Loucy (cell line): ENCODE data around the gene UBL4A.

Experiments used
- H2AFZ ChIP-seq: fragments of 200-600 bp; sonication (generic); 2 replicates; pipeline ENCODE4 v1.6.0; 2016; ENCODE audit warnings: antibody characterized with exemption, mild to moderate bottlenecking, low read length, moderate library complexity
- H3F3A ChIP-seq: fragments of 200-600 bp; 2 replicates; pipeline ENCODE4 v1.6.0; 2016; ENCODE audit warnings: antibody characterized with exemption, low read depth, mild to moderate bottlenecking
- H3K27me3 ChIP-seq: fragments of 200-600 bp; sonication (generic); 2 replicates; pipeline ENCODE4 v1.6.1; 2014; ENCODE audit warnings: low read length, mild to moderate bottlenecking; ENCODE audit not compliant: insufficient read depth, poor library complexity, severe bottlenecking
- H3K36me3 ChIP-seq: fragments of 200-600 bp; sonication (generic); 2 replicates; pipeline ENCODE4 v1.6.1; 2016; ENCODE audit warnings: low read length; ENCODE audit not compliant: insufficient read depth
- H3K4me1 ChIP-seq: fragments of 200-600 bp; sonication (generic); 2 replicates; pipeline ENCODE4 v1.5.1; 2014; ENCODE audit warnings: low read length, mild to moderate bottlenecking; ENCODE audit not compliant: insufficient read depth, poor library complexity, severe bottlenecking
- H3K4me2 ChIP-seq: fragments of 200-600 bp; sonication (generic); 2 replicates; pipeline ENCODE4 v1.6.0; 2014; ENCODE audit warnings: antibody characterized with exemption, low read length, low read depth, mild to moderate bottlenecking; ENCODE audit not compliant: poor library complexity, severe bottlenecking
- H3K4me3 ChIP-seq: fragments of 200-600 bp; sonication (generic); 2 replicates; pipeline ENCODE4 v1.5.1; 2014; ENCODE audit warnings: low read length, mild to moderate bottlenecking, mixed read lengths; ENCODE audit not compliant: poor library complexity, severe bottlenecking
- H3K79me2 ChIP-seq: fragments of 200-600 bp; sonication (generic); 2 replicates; pipeline ENCODE4 v1.6.1; 2014; ENCODE audit warnings: low read length; ENCODE audit not compliant: insufficient read depth
- H3K9ac ChIP-seq: fragments of 200-600 bp; sonication (generic); 2 replicates; pipeline ENCODE4 v1.6.0; 2014; ENCODE audit warnings: mild to moderate bottlenecking, low read depth, low read length, moderate library complexity; ENCODE audit not compliant: poor library complexity, severe bottlenecking
- H3K9me2 ChIP-seq: fragments of 200-600 bp; sonication (generic); replicated peaks from 2 replicates; pipeline ENCODE4 v1.6.1; 2016; ENCODE audit warnings: low read depth, low read length, mixed read lengths
- H3K9me3 ChIP-seq: fragments of 200-600 bp; sonication (generic); 2 replicates; pipeline ENCODE4 v1.6.1; 2014; ENCODE audit warnings: mild to moderate bottlenecking, antibody characterized with exemption, low read length, low read depth; ENCODE audit not compliant: insufficient read depth
- H4K20me1 ChIP-seq: fragments of 200-600 bp; sonication (generic); 2 replicates; pipeline ENCODE4 v1.6.0; 2014; ENCODE audit warnings: antibody characterized with exemption, low read length, mild to moderate bottlenecking; ENCODE audit not compliant: insufficient read depth, poor library complexity, severe bottlenecking
- EZH2phosphoT487 ChIP-seq: fragments of 200-600 bp; IDR thresholded peaks from 2 replicates; pipeline ENCODE4 v1.6.1; 2018; ENCODE audit warnings: antibody characterized with exemption, mild to moderate bottlenecking, moderate library complexity, borderline replicate concordance
- TF ChIP-seq, protein P1 (sequence below): fragments of 200-600 bp; sonication (generic); conservative IDR thresholded peaks from 2 replicates; pipeline ENCODE4 v1.5.1; 2014; ENCODE audit warnings: mild to moderate bottlenecking, antibody characterized with exemption, low read length

The UBL4A gene

GRCh38 chrX:154515090-154515965, 28.9 kb upstream of the UBL4A start:
- Histone ChIP-seq H4K20me1 (no peaks in the 10 kb centered on the region), H2AFZ (peak overlapping the region; percentile 60; the same call in 1 of the 2 replicates), H3K4me3 (peak overlapping the region; percentile 89), H3K27me3 (no peaks in the 10 kb centered on the region), H3K9ac (peak overlapping the region; percentile 92), H3K79me2 (peaks cover 8% of the 10 kb centered on the region; the same call in 1 of the 2 replicates), H3K9me3 (no peaks in the 10 kb centered on the region), H3F3A (no peaks in the 10 kb centered on the region), H3K9me2 (no peaks in the 10 kb centered on the region), H3K36me3 (no peaks in the 10 kb centered on the region), H3K4me1 (peaks cover 10% of the 10 kb centered on the region), H3K4me2 (peak overlapping the region; percentile 87)
- TF ChIP-seq EZH2phosphoT487 = no peak
- TF ChIP-seq, protein P1, sequence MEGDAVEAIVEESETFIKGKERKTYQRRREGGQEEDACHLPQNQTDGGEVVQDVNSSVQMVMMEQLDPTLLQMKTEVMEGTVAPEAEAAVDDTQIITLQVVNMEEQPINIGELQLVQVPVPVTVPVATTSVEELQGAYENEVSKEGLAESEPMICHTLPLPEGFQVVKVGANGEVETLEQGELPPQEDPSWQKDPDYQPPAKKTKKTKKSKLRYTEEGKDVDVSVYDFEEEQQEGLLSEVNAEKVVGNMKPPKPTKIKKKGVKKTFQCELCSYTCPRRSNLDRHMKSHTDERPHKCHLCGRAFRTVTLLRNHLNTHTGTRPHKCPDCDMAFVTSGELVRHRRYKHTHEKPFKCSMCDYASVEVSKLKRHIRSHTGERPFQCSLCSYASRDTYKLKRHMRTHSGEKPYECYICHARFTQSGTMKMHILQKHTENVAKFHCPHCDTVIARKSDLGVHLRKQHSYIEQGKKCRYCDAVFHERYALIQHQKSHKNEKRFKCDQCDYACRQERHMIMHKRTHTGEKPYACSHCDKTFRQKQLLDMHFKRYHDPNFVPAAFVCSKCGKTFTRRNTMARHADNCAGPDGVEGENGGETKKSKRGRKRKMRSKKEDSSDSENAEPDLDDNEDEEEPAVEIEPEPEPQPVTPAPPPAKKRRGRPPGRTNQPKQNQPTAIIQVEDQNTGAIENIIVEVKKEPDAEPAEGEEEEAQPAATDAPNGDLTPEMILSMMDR = no peak

DNA sequence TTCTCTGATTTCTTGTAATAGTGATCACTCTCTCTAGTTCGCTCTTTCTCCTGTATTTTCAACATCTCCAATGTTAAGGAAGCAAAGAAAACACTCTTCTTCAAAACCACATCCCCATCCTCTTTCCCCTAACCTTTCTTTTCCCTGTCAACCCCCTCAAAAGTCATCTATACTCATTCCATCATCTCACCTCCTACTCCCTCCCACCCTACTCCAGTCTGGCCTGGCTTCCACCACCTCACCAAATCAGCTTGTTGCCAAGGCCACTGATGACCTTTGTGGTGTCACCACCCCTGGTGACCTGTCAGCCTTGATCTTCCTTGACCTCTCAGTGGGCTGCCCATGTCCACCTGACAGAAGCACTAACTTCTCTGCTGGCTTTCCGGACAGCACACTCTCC, 27.3 kb upstream of the UBL4A start:
- TF ChIP-seq EZH2phosphoT487 = no peak
- TF ChIP-seq, protein P1 = no peak
- Histone ChIP-seq H2AFZ (no peak overlapping the region), H3K9ac (no peak overlapping the region), H3F3A (no peaks in the 10 kb centered on the region), H3K4me1 (peaks cover 10% of the 10 kb centered on the region), H3K9me3 (no peaks in the 10 kb centered on the region), H3K4me3 (no peak overlapping the region), H3K4me2 (no peak overlapping the region), H3K9me2 (no peaks in the 10 kb centered on the region), H3K36me3 (no peaks in the 10 kb centered on the region), H3K79me2 (peaks cover 8% of the 10 kb centered on the region; the same call in 1 of the 2 replicates), H3K27me3 (no peaks in the 10 kb centered on the region), H4K20me1 (no peaks in the 10 kb centered on the region)

GRCh38 chrX:154512879-154513553, 26.6 kb upstream of the UBL4A start:
- no peaks in the 10 kb centered on the region for H4K20me1 ChIP-seq
- no peak overlapping the region for H3K9ac ChIP-seq
- H3K4me2 ChIP-seq = no peak overlapping the region
- H3F3A ChIP-seq = no peaks in the 10 kb centered on the region
- no peaks in the 10 kb centered on the region for H3K9me3 ChIP-seq
- no peak overlapping the region for H2AFZ ChIP-seq
- H3K4me3 ChIP-seq = no peak overlapping the region
- H3K79me2 ChIP-seq = peaks cover 8% of the 10 kb centered on the region; the same call in 1 of the 2 replicates
- no peaks in the 10 kb centered on the region for H3K27me3 ChIP-seq
- TF ChIP-seq EZH2phosphoT487 = no peak
- TF ChIP-seq, protein P1 = no peak
- no peaks in the 10 kb centered on the region for H3K9me2 ChIP-seq
- H3K4me1 ChIP-seq = peaks cover 10% of the 10 kb centered on the region
- no peaks in the 10 kb centered on the region for H3K36me3 ChIP-seq
